WTC11 (cell line): ENCODE measurements around the gene TNFAIP2. TPM values are rescaled to one million over a fixed set of nuclear protein-coding genes. Genes with fewer than 3 reads are reported as not detected.

Experiments used
- ATAC-seq: fragments of 200-7000 bp; cut with Tn5 transposase; 2 replicates; pipeline ENCODE4 v1.10.0; 2021; ENCODE audit warnings: mild to moderate bottlenecking, moderate library complexity
- Bru-seq: library from RNA; stranded (reverse); fragments of 400-500 nt; gene quantifications from one replicate; lab custom pipeline; 2021; lab: Mats Ljungman, UMichigan
- CTCF ChIA-PET: fragments of 300-600 bp; sonication (Branson Sonifier 250); formaldehyde crosslinking; loops from one replicate; lab custom pipeline; 2021; ENCODE audit warnings: antibody characterized with exemption; lab: Charles Lee
- POLR2A ChIA-PET: fragments of 350-600 bp; sonication (Branson Sonifier 250); formaldehyde crosslinking; loops from one replicate; lab custom pipeline; 2021; ENCODE audit warnings: antibody characterized with exemption; lab: Charles Lee
- DNase-seq: peaks from one replicate; pipeline ENCODE4 v3.0.0; 2021; ENCODE audit warnings: low spot score
- H3K27ac Mint-ChIP-seq: 2 replicates; pipeline ENCODE4 v1.8.0; 2021; ENCODE audit warnings: mixed read lengths
- H3K27me3 Mint-ChIP-seq: 2 replicates; pipeline ENCODE4 v1.8.0; 2021; ENCODE audit warnings: low read depth, mild to moderate bottlenecking, moderate library complexity, mixed read lengths
- H3K36me3 Mint-ChIP-seq: 2 replicates; pipeline ENCODE4 v1.8.0; 2021; ENCODE audit warnings: mixed read lengths
- H3K4me1 Mint-ChIP-seq: 2 replicates; pipeline ENCODE4 v1.8.0; 2022; ENCODE audit warnings: mixed read lengths
- H3K4me3 Mint-ChIP-seq: 2 replicates; pipeline ENCODE4 v1.8.0; 2021; ENCODE audit warnings: mild to moderate bottlenecking, moderate library complexity, mixed read lengths
- H3K9me3 Mint-ChIP-seq: 2 replicates; pipeline ENCODE4 v1.8.0; 2021; ENCODE audit warnings: mixed read lengths
- ATF1 ChIP-seq: sonication (generic); formaldehyde crosslinking; IDR thresholded peaks from 2 replicates; pipeline ENCODE4 v1.8.1; 2023; ENCODE audit warnings: mild to moderate bottlenecking, moderate library complexity, missing genetic modification reagents
- CREB1 ChIP-seq: sonication (generic); formaldehyde crosslinking; IDR thresholded peaks from 2 replicates; pipeline ENCODE4 v1.8.0; 2023; ENCODE audit warnings: mild to moderate bottlenecking, missing genetic modification reagents
- CREM ChIP-seq: sonication (generic); formaldehyde crosslinking; IDR thresholded peaks from 2 replicates; pipeline ENCODE4 v1.8.1; 2022; ENCODE audit warnings: mild to moderate bottlenecking, missing genetic modification reagents, moderate library complexity
- ETV6 ChIP-seq: sonication (generic); formaldehyde crosslinking; IDR thresholded peaks from 2 replicates; pipeline ENCODE4 v1.8.1; 2022; ENCODE audit warnings: mild to moderate bottlenecking, missing genetic modification reagents
- FOXK1 ChIP-seq: sonication (generic); formaldehyde crosslinking; IDR thresholded peaks from 2 replicates; pipeline ENCODE4 v1.8.0; 2022; ENCODE audit warnings: mild to moderate bottlenecking, moderate library complexity, missing genetic modification reagents
- FOXP1 ChIP-seq: sonication (generic); formaldehyde crosslinking; IDR thresholded peaks from 2 replicates; pipeline ENCODE4 v1.8.0; 2022; ENCODE audit warnings: missing genetic modification reagents, mild to moderate bottlenecking, moderate library complexity, borderline replicate concordance
- GABPB1 ChIP-seq: sonication (generic); formaldehyde crosslinking; IDR thresholded peaks from 2 replicates; pipeline ENCODE4 v1.8.1; 2023; ENCODE audit warnings: mild to moderate bottlenecking, missing genetic modification reagents
- IRF2 ChIP-seq: sonication (generic); formaldehyde crosslinking; IDR thresholded peaks from 2 replicates; pipeline ENCODE4 v1.8.0; 2022; ENCODE audit warnings: low read depth, missing genetic modification reagents, borderline replicate concordance
- JAZF1 ChIP-seq: fragments of 250-450 bp; sonication (Bioruptor Pico); IDR thresholded peaks from 2 replicates; pipeline ENCODE4 v1.9.0; 2021; ENCODE audit warnings: moderate library complexity, mild to moderate bottlenecking, inconsistent platforms
- NFATC4 ChIP-seq: fragments of 250-450 bp; sonication (Bioruptor Pico); IDR thresholded peaks from 2 replicates; pipeline ENCODE4 v1.9.0; 2021; ENCODE audit warnings: mild to moderate bottlenecking
- NFYB ChIP-seq: sonication (generic); formaldehyde crosslinking; conservative IDR thresholded peaks from 2 replicates; pipeline ENCODE4 v1.8.0; 2022; ENCODE audit warnings: low read depth, missing genetic modification reagents
- NR3C1 ChIP-seq: sonication (generic); formaldehyde crosslinking; conservative IDR thresholded peaks from 2 replicates; pipeline ENCODE4 v1.8.1; 2023; ENCODE audit warnings: low read depth, mild to moderate bottlenecking, missing genetic modification reagents
- PRRX2 ChIP-seq: fragments of 250-450 bp; sonication (Bioruptor Pico); IDR thresholded peaks from 2 replicates; pipeline ENCODE4 v1.8.0; 2021; ENCODE audit warnings: mild to moderate bottlenecking
- RORB ChIP-seq: fragments of 250-450 bp; sonication (Bioruptor Pico); IDR thresholded peaks from 2 replicates; pipeline ENCODE4 v1.9.0; 2021; ENCODE audit warnings: mild to moderate bottlenecking
- TEAD1 ChIP-seq: sonication (generic); formaldehyde crosslinking; IDR thresholded peaks from 2 replicates; pipeline ENCODE4 v1.8.0; 2022; ENCODE audit warnings: mild to moderate bottlenecking, missing genetic modification reagents
- ZNF219 ChIP-seq: sonication (generic); formaldehyde crosslinking; IDR thresholded peaks from 2 replicates; pipeline ENCODE4 v1.8.0; 2023; ENCODE audit warnings: missing genetic modification reagents, mild to moderate bottlenecking, borderline replicate concordance
- ZNF263 ChIP-seq: sonication (generic); formaldehyde crosslinking; IDR thresholded peaks from 2 replicates; pipeline ENCODE4 v1.8.1; 2022; ENCODE audit warnings: low read depth, mild to moderate bottlenecking, moderate library complexity, missing genetic modification reagents
- ZNF396 ChIP-seq: fragments of 250-450 bp; sonication (Bioruptor Pico); IDR thresholded peaks from 2 replicates; pipeline ENCODE4 v1.8.0; 2021; ENCODE audit warnings: mild to moderate bottlenecking, moderate library complexity, borderline replicate concordance
- ZNF671 ChIP-seq: fragments of 250-450 bp; sonication (Bioruptor Pico); IDR thresholded peaks from 2 replicates; pipeline ENCODE4 v1.8.0; 2021; ENCODE audit warnings: mild to moderate bottlenecking
- long read RNA-seq, 3 experiments: library from RNA in 1 of 3; library from capped mRNA in 1 of 3; library from polyadenylated mRNA in 1 of 3; unstranded in 2 of 3; stranded (forward) in 1 of 3; transcript quantifications; one replicate each; pipeline ENCODE4 v2.0.0, GENCODE V29; 2021
- total RNA-seq: library from RNA; stranded (reverse); gene quantifications from 3 replicates; pipeline ENCODE4 v1.2.3, GENCODE V29; 2021
- TF ChIP-seq, protein P1 (sequence below): sonication (generic); formaldehyde crosslinking; IDR thresholded peaks from 2 replicates; pipeline ENCODE4 v1.8.1; 2022; ENCODE audit warnings: low read depth, mild to moderate bottlenecking, moderate library complexity, missing genetic modification reagents, borderline replicate concordance
- TF ChIP-seq, protein P2 (sequence below): sonication (generic); formaldehyde crosslinking; IDR thresholded peaks from 2 replicates; pipeline ENCODE4 v1.8.0; 2022; ENCODE audit warnings: mild to moderate bottlenecking, missing genetic modification reagents
- TF ChIP-seq, protein P3 (sequence below): sonication (generic); formaldehyde crosslinking; conservative IDR thresholded peaks from 2 replicates; pipeline ENCODE4 v1.8.1; 2023; ENCODE audit warnings: mild to moderate bottlenecking, low read depth, missing genetic modification reagents, moderate library complexity
- TF ChIP-seq, protein P4 (sequence below): sonication (generic); formaldehyde crosslinking; IDR thresholded peaks from 2 replicates; pipeline ENCODE4 v1.8.1; 2022; ENCODE audit warnings: low read depth, missing genetic modification reagents, borderline replicate concordance
- TF ChIP-seq, protein P5 (sequence below): sonication (generic); formaldehyde crosslinking; IDR thresholded peaks from 2 replicates; pipeline ENCODE4 v1.8.0; 2022; ENCODE audit warnings: mild to moderate bottlenecking, missing genetic modification reagents

TNFAIP2 gene, protein sequence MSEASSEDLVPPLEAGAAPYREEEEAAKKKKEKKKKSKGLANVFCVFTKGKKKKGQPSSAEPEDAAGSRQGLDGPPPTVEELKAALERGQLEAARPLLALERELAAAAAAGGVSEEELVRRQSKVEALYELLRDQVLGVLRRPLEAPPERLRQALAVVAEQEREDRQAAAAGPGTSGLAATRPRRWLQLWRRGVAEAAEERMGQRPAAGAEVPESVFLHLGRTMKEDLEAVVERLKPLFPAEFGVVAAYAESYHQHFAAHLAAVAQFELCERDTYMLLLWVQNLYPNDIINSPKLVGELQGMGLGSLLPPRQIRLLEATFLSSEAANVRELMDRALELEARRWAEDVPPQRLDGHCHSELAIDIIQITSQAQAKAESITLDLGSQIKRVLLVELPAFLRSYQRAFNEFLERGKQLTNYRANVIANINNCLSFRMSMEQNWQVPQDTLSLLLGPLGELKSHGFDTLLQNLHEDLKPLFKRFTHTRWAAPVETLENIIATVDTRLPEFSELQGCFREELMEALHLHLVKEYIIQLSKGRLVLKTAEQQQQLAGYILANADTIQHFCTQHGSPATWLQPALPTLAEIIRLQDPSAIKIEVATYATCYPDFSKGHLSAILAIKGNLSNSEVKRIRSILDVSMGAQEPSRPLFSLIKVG
- total RNA-seq, result 19.6 to 25.2 TPM (median 24.1 TPM) in 3 replicates
- Bru-seq, nascent RNA, result percentile 37 among the genes with signal in this experiment
- long read RNA-seq, experiment 1, full-length matches to known transcripts, result 6 of 49 reads
- long read RNA-seq, experiment 1, partial matches to known transcripts, result 21 of 49 reads
- long read RNA-seq, experiment 1, other reads (novel, unspliced or antisense), result 22 of 49 reads
- long read RNA-seq, experiment 2, full-length matches to known transcripts, result 1 of 9 reads
- long read RNA-seq, experiment 2, partial matches to known transcripts, result 4 of 9 reads
- long read RNA-seq, experiment 2, other reads (novel, unspliced or antisense), result 4 of 9 reads
- long read RNA-seq, experiment 3, result 0 reads

DNA sequence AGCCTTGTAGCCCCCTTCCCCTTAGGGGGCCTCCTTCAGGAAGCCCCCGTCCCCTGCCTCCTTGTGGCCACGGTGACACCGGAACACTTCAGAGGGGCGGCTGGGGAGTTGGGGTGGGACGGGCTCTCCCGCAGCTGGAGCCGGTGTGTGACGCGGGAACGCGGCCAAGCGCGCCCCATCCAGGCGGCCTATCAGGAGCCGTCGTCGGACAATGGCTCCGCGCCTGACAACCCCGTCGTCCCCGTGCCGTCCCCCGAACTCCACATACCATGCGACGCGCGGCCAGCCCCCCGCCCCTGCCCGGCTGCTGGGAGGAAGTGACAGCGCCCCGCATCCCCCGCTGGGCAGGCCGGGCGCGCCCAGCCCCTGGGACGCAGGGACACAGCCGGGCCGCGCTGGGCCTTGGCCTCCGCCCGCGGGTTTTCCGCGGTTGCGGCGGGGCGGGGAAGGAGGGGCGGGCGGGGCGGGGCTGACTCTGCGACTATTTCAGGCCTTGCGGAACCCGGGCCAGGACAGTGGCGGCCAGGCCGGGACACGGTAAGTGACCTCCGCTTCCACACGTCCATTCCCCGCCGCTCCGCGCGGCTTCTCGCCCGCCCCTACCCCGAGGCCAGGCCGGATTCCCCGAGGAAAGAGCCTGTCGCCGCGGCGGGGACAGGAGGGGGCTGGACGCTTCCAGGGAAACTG, at the start of gene TNFAIP2:
Gene TNFAIP2 (plus strand): TSS at position 515 of the 687 bp plus-strand sequence. CDS start 2,997 bp downstream, outside the sequence.
- ChIA-PET CTCF (interaction anchor here (0.5 to 12.3 kb wide), 18 partner anchors 10 to 211 kb away, joined by 3 to 199 read pairs (median 4); partner anchors contain the start of gene EIF5), POLR2A (interaction anchor here (0.5 kb wide), 1 partner anchor 27 kb away, joined by 3 read pairs; no protein-coding TSS in a partner anchor)
- Mint-ChIP-seq H3K4me3 (peak within 1 kb of the TSS; percentile 58), H3K9me3 (no peaks in the 10 kb centered on the region), H3K27me3 (peaks cover 35% of the 10 kb centered on the region), H3K4me1 (peaks cover 21% of the 10 kb centered on the region), H3K36me3 (no peaks in the 10 kb centered on the region), H3K27ac (no peak within 1 kb of the TSS)
- ATAC-seq, result peak; percentile 17
- DNase-seq, result peak; percentile 67
- TF ChIP-seq FOXK1 (CRISPR knock-in tag) (0 out of 2 replicates have a peak, but pooled peaks have one; percentile 32), ATF1 (CRISPR knock-in tag) (no peak), FOXP1 (CRISPR knock-in tag) (0 out of 2 replicates have a peak, but pooled peaks have one; percentile 63), PRRX2 (no peak), TEAD1 (CRISPR knock-in tag) (peak; percentile 59; the same call in 1 of the 2 replicates), CREM (CRISPR knock-in tag) (no peak), ZNF396 (CRISPR knock-in tag) (no peak), ZNF671 (CRISPR knock-in tag) (no peak), NFATC4 (CRISPR knock-in tag) (no peak), NR3C1 (no peak), CREB1 (no peak), NFYB (CRISPR knock-in tag) (0 out of 2 replicates have a peak, but pooled peaks have one; percentile 44), IRF2 (CRISPR knock-in tag) (no peak), ZNF263 (no peak), ZNF219 (CRISPR knock-in tag) (no peak; the same call in 1 of the 2 replicates), RORB (CRISPR knock-in tag) (no peak), ETV6 (CRISPR knock-in tag) (0 out of 2 replicates have a peak, but pooled peaks have one; percentile 43), JAZF1 (CRISPR knock-in tag) (no peak), GABPB1 (CRISPR knock-in tag) (no peak)
- TF ChIP-seq, protein P1, sequence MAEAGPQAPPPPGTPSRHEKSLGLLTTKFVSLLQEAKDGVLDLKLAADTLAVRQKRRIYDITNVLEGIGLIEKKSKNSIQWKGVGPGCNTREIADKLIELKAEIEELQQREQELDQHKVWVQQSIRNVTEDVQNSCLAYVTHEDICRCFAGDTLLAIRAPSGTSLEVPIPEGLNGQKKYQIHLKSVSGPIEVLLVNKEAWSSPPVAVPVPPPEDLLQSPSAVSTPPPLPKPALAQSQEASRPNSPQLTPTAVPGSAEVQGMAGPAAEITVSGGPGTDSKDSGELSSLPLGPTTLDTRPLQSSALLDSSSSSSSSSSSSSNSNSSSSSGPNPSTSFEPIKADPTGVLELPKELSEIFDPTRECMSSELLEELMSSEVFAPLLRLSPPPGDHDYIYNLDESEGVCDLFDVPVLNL (CRISPR knock-in tag), result 0 out of 2 replicates have a peak, but pooled peaks have one; percentile 23
- TF ChIP-seq, protein P2, sequence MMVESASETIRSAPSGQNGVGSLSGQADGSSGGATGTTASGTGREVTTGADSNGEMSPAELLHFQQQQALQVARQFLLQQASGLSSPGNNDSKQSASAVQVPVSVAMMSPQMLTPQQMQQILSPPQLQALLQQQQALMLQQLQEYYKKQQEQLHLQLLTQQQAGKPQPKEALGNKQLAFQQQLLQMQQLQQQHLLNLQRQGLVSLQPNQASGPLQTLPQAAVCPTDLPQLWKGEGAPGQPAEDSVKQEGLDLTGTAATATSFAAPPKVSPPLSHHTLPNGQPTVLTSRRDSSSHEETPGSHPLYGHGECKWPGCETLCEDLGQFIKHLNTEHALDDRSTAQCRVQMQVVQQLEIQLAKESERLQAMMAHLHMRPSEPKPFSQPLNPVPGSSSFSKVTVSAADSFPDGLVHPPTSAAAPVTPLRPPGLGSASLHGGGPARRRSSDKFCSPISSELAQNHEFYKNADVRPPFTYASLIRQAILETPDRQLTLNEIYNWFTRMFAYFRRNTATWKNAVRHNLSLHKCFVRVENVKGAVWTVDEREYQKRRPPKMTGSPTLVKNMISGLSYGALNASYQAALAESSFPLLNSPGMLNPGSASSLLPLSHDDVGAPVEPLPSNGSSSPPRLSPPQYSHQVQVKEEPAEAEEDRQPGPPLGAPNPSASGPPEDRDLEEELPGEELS (CRISPR knock-in tag), result peak; percentile 19; the same call in 1 of the 2 replicates
- TF ChIP-seq, protein P3, sequence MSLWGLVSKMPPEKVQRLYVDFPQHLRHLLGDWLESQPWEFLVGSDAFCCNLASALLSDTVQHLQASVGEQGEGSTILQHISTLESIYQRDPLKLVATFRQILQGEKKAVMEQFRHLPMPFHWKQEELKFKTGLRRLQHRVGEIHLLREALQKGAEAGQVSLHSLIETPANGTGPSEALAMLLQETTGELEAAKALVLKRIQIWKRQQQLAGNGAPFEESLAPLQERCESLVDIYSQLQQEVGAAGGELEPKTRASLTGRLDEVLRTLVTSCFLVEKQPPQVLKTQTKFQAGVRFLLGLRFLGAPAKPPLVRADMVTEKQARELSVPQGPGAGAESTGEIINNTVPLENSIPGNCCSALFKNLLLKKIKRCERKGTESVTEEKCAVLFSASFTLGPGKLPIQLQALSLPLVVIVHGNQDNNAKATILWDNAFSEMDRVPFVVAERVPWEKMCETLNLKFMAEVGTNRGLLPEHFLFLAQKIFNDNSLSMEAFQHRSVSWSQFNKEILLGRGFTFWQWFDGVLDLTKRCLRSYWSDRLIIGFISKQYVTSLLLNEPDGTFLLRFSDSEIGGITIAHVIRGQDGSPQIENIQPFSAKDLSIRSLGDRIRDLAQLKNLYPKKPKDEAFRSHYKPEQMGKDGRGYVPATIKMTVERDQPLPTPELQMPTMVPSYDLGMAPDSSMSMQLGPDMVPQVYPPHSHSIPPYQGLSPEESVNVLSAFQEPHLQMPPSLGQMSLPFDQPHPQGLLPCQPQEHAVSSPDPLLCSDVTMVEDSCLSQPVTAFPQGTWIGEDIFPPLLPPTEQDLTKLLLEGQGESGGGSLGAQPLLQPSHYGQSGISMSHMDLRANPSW (CRISPR knock-in tag), result no peak
- TF ChIP-seq, protein P4, sequence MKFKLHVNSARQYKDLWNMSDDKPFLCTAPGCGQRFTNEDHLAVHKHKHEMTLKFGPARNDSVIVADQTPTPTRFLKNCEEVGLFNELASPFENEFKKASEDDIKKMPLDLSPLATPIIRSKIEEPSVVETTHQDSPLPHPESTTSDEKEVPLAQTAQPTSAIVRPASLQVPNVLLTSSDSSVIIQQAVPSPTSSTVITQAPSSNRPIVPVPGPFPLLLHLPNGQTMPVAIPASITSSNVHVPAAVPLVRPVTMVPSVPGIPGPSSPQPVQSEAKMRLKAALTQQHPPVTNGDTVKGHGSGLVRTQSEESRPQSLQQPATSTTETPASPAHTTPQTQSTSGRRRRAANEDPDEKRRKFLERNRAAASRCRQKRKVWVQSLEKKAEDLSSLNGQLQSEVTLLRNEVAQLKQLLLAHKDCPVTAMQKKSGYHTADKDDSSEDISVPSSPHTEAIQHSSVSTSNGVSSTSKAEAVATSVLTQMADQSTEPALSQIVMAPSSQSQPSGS (CRISPR knock-in tag), result no peak
- TF ChIP-seq, protein P5, sequence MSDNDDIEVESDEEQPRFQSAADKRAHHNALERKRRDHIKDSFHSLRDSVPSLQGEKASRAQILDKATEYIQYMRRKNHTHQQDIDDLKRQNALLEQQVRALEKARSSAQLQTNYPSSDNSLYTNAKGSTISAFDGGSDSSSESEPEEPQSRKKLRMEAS, result peak; percentile 52; the same call in 1 of the 2 replicates
